ENCODE data around the gene TPCN1.

TPCN1 gene

GRCh38 chr12:113226696-113227568, 5.7 kb downstream of the TPCN1 start:
- no peak for DNase-seq

GRCh38 chr12:113227686-113228391, 6.6 kb downstream of the TPCN1 start:
- DNase-seq, result no peak

DNA sequence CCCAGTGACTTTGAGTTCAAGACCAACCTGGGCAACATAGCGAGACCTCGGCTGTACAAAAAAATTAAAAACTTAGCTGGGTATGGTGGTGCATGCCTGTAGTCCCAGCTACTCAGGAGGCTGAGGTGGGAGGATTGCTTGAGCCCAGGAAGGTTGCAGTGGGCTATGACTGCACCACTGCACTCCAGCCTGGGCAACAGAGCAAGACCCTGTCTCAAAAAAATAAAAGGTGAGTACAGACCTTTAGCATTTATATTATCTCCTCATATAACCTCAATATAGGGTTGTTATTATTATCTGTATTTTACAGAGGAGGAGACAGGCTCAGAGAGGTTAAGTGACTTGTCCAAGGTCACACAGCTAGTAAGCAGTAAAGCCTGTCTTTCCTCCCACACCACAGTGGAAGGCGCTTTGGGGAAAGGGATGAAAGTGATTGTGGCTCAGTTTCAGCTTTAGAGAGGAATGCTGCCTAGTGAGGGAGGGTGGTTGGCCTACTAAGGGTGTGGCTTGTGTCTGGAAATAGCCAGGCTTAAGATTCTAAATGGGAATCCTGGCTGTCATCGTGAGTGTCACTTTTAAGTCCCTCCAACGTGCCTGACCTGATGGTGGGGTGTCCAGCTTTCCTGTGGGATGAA, 7.2 kb downstream of the TPCN1 start:
- DNase-seq, result no peak

GRCh38 chr12:113230315-113231234, 9.3 kb downstream of the TPCN1 start:
- peak; percentile 27 for DNase-seq

DNA sequence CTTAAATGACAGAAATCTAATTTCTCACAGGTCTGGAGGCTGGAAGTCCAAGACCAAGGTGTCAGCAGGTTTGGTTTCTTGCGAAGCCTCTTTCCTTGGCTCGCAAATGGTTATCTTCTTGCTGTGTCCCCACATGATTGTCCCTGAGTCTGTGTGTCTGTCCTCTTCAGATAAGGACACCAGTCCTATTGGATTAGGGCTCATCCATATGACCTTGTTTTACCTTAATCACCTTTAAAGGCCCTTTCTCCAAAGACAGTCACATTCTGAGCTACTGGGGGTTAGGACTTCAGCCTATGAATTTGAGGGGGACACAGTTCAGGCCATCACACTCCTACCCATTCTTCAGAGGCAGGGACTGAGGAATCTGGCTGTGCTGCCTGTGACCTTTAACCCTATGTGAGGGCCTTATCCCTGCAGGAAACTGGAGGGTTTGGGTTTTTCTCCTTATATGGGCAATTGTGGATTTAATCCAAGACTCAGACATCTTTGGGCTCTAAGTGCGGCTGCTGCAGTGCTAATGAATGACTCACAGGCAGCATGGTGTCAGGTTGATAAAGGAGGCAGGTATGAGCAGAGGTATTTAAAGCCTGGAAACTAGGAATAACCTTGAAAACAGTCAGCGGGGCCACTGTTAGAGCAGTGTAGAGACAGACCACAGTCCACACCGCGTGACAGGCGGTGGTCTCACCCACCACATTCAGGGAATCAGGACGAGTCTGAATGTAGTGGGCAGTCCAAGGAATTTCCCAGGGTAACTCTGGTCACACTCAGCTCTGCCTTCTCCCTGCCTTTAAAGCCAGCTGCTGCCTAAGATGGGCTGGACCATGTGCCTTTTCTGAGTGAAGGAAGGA, 10.2 kb downstream of the TPCN1 start:
- DNase-seq, result no peak

- no peak for DNase-seq
These were observed 11.0 kb downstream of the TPCN1 start for GRCh38 chr12:113232089-113232839.

- peak; percentile 67 for DNase-seq
These were observed 11.7 kb downstream of the TPCN1 start for GRCh38 chr12:113232840-113233585.

DNA sequence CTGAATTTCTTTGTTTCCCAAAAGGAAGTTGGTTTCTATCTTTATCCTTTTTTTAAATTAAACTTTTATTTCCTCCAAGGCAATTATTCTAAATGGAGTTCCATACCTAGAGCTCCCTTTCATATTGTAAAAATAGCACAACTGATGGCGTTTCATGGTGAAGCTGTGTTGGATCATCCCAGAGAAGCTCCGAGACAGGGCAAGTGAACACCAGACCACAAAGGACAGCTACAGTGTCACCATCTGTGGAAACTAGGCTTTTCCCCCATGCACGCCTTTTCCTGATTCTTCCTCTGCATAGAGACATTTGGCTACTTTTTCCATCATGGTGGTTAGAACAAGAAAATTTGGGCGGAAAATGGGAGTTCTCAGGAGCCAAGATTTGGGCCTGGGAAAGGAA, 12.7 kb downstream of the TPCN1 start:
- DNase-seq, result no peak

- no peak for DNase-seq
These were observed 13.2 kb downstream of the TPCN1 start for GRCh38 chr12:113234483-113234882.

GRCh38 chr12:113235976-113236375, 14.7 kb downstream of the TPCN1 start:
- DNase-seq, result no peak

DNA sequence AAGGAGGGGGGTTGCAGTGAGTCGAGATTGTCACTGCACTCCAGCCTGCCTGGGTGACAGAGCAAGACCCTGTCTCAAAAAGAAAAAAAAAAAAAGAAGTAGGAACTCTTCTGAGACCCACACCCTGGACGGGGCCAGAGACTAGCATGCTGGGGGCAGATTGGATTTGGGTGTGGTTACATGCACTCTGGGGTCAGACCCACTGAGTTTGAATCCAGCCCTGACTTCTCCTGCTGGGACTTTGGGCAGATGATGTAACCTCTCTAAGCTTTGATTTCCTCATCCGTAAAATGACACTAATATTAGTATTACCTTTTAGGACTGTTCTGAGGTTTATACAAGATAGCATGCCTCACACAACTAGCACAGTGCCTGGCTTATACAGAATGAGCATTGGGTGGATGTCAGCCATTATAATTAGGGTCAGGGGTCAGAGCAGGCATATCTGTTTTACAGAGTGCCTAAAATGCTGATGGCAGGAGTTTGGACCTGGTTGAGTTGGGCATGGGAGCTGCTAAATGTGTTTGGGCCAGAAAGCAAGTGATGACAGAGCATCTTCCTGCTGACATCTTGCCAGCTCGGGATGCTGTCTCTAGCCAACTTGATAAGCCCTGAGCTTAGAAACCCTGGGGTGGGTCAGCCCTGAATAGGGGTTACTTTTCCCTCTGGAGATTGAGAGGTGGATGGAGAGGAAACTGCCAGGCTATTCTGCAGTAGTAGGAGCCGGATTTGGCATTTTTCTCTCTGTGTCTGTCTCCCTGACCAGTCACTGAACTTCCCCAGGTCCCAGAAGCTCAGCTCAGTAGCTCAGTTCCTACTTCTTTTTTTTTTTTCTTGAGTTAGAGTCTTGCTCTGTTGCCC, 15.5 kb downstream of the TPCN1 start:
- no peak for DNase-seq

DNA sequence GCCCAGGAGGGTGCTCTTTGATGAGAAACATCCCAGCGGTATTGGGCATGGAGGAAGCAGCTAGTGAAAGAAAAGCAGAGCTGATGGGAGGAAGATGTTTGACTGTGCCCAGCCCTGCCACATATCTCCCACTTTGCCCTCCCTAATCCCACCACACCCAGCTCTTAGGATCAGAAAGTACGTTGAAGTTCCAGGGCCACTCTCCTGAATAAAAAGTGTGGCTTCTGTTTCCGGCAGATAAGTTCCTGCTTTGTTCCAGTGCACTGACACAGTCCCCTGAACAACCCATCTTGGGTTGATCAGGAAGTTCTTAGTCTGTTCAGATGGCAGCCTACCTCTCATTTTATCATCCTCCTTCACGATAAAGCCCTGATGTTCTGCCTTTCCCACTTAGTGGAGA, 16.5 kb downstream of the TPCN1 start:
- no peak for DNase-seq

DNA sequence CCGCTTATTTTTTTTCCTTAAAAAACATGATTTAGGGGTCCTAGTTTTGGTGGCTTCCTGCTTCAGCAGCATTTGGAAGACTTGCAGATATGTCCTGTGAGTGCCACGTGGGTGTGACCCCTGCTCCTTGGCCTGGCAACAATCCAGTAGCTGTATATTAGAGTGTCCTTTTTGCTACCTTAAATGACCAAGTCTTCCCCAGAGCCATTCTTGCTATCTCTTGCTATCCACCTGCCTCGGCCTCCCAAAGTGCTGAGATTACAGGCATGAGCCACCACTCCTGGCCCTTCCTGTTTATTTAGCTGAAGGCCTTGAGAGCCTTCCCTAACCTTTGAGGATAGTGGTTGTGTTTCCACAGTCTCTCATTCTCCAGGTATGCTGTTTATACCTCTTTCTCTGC, 17.0 kb downstream of the TPCN1 start:
- no peak for DNase-seq

GRCh38 chr12:113239288-113239771, 18.1 kb downstream of the TPCN1 start:
- DNase-seq, result no peak

GRCh38 chr12:113239811-113240331, 18.6 kb downstream of the TPCN1 start:
- no peak for DNase-seq

- no peak for DNase-seq
These were observed 19.1 kb downstream of the TPCN1 start for GRCh38 chr12:113240395-113240794.

DNA sequence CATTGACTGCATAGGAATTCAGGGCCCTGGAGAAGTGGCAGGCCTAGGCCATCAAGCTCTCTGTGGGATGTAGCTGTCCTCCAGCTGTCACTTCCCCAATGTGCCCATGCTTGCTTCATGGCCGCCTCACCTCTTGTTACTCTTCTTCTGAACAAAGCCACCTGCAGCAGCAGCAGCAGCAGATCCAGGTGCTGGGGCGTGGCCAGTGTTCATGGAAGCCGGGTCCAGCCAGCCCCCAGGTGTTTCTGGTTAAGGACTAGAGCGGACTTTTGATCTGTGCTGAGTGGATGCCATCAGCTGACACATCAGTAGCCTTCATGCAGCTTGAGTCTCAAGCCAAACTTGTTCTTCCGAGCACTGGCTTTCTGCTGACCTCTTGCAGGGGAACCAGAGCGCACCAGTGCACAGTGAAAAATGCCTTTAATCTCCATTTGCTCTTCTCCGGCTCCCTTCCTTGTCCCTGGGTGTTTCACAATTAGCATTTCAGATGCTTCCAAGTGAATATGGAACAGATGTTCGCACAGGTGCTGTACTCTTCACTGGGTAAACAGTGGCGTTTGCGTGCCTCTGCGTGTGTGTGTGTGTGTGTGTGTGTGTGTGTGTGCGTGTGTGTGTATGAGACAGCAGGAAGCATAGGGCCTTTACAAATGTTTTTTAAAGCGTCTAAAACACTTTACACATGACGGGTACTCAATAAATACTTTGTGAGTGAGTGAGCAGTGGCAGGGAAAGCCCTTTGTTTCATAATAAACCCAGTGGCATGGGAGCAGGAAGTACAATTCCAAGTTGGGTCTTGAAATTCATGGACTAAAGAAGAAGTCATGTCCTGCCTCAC, 20.1 kb downstream of the TPCN1 start:
- no peak for DNase-seq

- DNase-seq, result no peak
These were observed 20.8 kb downstream of the TPCN1 start for GRCh38 chr12:113242026-113242418.
